ENCODE results near the gene ZNF664.

ZNF664 gene

DNA sequence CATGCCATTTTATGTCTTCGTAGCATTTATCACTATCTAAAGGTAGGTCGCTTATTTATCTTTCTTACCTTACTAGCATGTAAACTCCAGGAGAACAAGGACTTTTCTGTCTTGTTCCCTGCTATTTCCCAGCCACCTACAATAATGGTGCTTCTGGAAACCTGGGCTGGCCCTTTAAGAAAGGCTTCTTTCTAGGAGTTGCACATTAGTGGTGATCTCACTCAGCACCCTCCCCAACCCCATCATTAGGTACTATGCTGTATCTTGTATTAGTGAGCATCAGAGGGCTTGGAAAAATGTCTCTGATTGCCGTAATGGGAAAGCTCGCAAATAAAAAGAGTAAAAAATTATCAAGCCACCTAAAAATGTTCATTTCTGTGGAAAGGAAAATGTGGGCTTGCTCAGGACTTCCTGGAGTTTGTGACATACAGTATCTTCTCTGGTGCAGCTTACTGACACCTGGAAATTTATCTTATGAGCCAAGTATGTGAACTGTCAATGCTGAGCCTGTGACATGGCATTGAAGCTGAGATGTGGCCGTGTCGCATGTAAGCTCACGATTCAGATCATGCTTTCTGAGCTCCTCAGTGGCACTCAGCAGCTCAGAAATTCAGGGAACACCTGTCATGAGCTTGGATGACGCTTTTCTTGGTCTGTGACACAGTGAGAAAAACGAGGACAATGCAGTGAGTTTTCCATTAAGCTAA lies 12.8 kb upstream of the ZNF664 start:
- DNase-seq, result no peak

- no peak for DNase-seq
These were observed 12.2 kb upstream of the ZNF664 start for GRCh38 chr12:123960856-123961255.

- DNase-seq, result no peak
These were observed 11.2 kb upstream of the ZNF664 start for GRCh38 chr12:123961585-123962345.

GRCh38 chr12:123962513-123962912 lies 10.5 kb upstream of the ZNF664 start:
- no peak for DNase-seq

DNA sequence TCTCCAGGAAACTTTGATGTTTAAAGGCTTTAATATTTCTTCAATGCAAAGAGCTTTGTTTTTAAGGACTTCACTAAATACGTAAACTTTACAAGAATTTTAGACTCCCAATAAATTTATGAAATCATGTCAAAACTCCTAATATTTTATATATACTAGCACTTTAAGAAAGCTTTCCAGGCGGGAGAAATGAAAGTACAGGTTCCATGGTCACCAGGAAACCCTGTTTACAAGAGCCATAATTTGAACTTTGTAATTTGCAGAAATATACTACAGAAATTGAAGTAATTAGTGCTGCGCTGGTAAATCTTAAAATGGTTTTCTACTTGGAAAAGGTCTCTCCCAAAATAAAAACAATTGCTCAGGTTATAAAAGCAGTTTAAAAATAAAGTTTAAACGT lies 9.2 kb upstream of the ZNF664 start:
- DNase-seq, result no peak

GRCh38 chr12:123965382-123965781 lies 7.6 kb upstream of the ZNF664 start:
- DNase-seq, result no peak

- DNase-seq, result no peak
These were observed 6.4 kb upstream of the ZNF664 start for GRCh38 chr12:123966596-123966995.

- DNase-seq, result no peak
These were observed 5.9 kb upstream of the ZNF664 start for GRCh38 chr12:123967121-123967586.

- no peak for DNase-seq
These were observed 1.6 kb upstream of the ZNF664 start for GRCh38 chr12:123971449-123971769.

DNA sequence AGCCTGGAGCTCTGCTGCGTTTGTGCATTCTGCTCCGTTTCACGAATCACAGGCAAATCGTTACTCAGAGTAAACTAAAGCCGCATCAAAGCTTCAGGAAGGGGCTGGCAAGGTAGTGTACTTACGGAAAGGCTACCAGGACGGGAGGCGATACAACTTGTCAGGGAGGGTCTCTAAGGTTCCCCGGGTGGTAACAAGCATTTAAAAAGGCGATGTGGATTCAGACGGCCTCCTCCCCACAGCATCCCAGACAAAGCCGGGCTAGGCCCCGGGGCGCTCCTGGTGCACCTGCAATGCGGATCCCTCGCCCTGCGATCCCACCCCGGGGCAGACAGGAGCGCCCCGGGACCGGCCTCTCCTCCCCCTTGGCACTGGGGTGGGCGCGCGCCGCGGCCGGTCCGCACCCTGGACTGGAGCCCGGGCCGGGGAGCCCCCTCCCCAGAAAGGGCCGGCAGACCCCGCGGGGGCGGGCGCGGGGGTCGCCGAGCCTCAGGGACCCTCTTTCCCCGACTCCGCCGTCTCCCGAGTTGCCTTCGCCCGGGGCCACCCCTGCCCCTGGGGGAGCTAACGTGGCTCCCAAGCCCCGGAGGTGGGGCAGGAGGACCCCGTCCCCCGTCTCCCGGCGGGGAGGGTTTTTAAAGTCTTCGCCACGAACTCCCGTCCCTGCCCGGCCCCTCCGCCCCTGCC lies 1.1 kb upstream of the ZNF664 start:
- peak; percentile 24 for DNase-seq

DNA sequence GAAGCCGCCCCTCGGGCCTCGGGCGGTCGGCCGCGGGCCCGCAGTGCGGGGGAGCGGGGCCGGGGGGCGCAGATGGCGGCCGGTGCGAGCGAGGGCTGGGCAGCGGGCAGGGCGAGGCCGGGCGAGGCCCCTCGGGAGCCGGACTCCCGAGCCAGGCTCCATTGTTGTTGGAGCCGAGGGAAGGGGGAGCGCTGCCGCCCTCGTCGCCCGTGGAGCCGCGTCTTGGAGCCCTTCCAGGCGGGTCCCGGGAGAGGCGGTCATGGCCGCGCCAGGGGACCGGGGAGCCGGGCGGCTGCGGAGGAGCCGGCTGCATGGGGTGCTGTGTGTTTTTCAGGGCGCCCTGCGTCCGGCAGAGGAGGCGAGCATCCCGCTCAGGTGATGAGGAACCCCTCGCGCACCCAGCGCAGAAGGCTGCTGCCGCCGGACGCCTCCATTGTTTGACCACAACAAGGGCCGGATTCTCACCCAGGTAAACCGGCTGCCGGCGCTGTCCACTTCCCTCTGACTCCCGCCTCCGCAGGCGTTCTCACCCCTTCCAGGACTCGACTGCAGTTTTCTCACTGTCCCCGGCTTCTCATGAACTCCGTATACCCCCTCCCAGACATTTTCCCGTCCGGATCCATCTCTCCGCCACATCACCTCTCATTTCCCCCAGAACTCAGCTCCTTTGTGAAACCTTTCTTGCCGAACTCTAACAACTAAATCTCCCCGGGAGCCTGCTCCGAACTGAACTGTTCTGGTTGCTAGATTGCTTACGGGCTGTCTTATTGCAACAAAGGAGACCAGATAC lies 732 bp downstream of the ZNF664 start:
- DNase-seq, result peak; percentile 6

DNA sequence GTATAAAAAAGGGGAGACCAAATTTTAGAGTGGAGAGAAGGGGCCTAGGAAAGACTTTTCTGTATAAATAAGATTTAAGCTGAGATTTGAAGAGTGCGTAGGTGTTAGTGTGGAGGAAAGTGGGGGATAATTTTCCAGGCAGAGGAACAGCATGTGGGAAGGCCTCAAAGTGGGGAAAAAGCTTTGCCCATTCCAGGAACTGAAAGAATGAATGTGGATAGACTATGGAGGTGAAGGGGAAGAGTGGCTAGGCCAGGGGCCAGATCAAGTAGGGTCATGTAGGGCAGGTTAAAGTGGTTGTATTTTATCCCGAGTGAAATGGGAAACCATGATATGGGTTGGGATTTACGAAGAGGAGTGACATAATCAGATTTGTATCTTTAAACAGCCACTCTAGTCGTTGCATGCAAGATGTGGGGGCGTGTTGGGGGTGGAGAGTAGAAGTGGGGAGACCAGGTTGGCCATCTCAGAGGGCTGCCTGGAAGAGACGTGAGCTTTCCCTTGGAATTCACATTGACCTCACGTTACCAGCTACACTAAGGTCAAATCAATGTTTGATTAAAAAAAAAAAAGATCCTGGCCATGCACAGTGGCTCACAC lies 3.3 kb downstream of the ZNF664 start:
- DNase-seq, result no peak

GRCh38 chr12:123979566-123979965 lies 6.6 kb downstream of the ZNF664 start:
- DNase-seq, result no peak

- no peak for DNase-seq
These were observed 9.3 kb downstream of the ZNF664 start for GRCh38 chr12:123982269-123982668.

DNA sequence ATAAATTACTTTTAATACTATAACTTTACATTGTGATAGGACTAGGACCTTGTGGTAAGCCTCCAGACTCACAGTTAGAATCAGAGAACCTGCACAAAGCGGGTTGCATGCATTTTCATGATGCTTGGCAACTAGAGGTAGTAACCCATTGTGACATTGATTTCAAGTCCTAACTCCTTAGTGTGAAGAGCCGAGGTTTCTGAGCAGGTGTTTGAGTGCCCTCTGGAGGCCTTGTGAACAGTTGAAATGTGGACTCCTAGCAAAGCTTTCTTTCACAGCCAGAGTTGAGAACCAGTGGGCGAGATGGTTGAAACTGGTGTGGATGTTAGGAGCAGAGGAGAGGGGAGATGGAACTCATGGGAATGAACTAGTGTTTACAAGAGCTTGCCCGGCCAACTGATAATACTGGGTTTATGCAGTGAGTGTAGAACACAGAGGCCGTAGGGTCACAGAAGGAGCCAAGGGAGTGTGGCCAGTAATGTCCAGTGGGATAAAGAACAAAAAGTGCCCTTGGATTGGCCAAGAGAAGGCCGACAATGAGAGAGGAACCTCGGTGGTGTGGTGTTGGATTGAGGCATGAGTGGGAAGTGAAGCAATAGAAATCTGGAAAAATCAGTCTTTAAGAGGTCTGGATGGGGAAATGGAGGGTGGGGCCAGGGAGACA lies 10.9 kb downstream of the ZNF664 start:
- DNase-seq, result peak; percentile 26

GRCh38 chr12:123984903-123985302 lies 11.9 kb downstream of the ZNF664 start:
- no peak for DNase-seq

DNA sequence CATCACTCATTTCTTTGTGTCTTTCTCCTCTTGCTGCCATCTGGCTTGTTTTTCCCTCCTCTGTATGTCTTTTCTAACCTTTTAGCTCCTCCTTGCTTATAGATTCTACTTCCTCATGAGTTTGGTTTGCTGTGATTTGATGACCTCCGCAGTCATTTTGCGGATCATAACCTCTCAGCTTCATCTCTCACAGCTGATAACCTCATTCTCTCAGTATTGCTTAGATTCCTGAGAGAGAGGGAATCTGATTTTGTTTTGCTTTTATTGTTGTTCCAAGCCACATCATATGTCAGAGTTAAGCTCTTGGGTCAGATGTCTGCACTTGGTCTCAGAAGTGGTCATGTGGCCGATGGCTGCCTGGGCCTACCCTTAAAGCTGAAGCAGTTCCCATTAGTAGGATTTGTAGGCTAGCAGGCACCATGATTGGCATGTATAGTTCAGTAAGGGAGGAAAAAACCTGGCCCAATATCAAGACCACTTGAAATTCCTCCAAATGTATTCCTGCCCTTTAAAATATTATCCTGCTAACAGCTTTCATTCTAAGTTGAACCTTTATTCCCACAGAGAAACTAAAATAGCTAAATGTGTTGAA lies 13.5 kb downstream of the ZNF664 start:
- DNase-seq, result no peak

DNA sequence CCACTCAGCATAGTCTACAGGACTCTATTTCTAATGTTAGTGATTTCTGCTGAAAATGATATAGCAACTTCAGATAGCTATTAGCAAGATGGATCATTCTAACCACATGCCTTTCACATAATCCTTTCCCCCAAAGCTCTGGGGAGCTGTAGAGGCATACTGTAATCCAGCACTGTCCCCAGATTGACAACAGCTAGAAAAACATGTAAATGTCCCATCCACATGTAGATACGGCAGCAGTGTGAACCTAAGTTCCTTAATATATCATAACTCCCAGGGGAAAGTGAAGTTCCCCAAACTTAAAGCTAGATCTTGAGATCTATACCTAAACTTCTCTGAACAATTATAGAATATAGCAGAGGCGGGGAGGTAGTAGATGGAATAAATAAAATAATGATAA lies 14.0 kb downstream of the ZNF664 start:
- no peak for DNase-seq

DNA sequence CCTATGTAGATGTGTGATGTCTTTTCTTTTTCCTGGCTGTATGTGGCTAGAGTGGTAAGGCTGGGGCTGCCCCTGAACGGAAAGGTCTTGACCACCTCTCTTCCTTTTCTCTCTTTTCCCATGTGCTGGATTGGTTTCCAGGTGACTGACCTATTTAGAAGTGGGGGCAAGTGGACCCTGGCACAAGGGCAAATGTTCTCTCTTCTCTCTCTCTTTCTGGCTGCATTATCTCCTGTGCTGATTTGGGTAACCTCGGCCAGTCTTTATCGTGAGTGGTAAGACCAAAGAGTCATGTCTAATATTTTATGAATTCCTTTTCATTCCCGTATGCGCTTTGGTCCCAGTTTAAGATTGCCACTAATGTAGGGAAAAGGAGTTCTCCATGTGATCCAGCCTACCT lies 16.2 kb downstream of the ZNF664 start:
- no peak for DNase-seq

DNA sequence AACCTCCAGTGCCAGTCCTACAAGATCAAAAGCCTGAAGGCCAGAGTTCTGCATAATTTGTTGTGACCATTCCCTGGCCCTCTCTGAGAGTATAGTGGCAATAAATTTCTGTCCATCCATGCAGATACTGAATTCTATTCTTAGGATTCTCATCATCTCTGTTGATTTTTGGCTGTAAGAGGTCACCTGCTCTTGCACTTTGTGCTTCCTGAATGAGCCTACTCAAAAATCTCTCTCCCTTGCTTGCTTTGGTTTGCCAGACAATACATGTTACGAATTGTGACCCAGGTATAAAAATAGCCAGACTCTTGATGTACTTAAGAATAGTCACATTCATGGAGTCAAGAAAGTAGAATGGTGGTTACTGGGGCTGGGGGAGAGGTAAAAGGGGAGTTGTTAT lies 16.7 kb downstream of the ZNF664 start:
- DNase-seq, result no peak

DNA sequence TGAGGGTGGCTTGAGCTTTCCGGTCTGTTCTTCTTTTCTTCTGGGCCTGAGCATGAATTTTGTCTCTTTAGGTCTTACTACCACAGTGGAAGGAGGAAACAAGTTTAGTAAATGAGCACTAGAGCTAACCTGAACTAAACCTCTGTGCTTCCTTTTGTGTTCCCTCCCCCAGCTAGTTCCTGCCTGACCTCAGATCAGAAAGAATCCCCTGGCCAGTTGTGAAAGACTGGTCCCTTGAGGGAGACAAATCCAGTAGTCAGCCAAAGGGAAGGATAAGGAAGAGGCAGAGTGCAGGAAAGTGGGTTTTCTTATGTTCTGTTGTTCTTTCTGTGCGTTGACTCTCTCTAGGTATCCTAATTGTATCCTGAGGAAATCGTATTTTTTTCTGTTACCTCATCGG lies 17.5 kb downstream of the ZNF664 start:
- no peak for DNase-seq
